ENCODE results near the gene NR4A1.
A peak's percentile ranks its signal among the peaks of the same experiment; 100 is the strongest.

Gene NR4A1

GRCh38 chr12:52015532-52016041, 35.7 kb upstream of the NR4A1 start:
- FAIRE-seq (no peak), DNase-seq (ENCODE audit: extremely low spot score, insufficient read length, low read depth) (no peak)

GRCh38 chr12:52018433-52019112, 32.7 kb upstream of the NR4A1 start:
- no peak for FAIRE-seq
- no peak for DNase-seq (ENCODE audit: extremely low spot score, insufficient read length, low read depth)

GRCh38 chr12:52019113-52019770, 32.0 kb upstream of the NR4A1 start:
- no peak for DNase-seq (ENCODE audit: extremely low spot score, insufficient read length, low read depth)

GRCh38 chr12:52020539-52021336, 30.5 kb upstream of the NR4A1 start:
- FAIRE-seq (peak; percentile 55), DNase-seq (ENCODE audit: extremely low spot score, insufficient read length, low read depth) (no peak)

More at GRCh38 chr12:52019113-52019770, 32.0 kb upstream of the NR4A1 start:
- no peak for FAIRE-seq

GRCh38 chr12:52022841-52023181, 28.4 kb upstream of the NR4A1 start:
- DNase-seq (ENCODE audit: extremely low spot score, insufficient read length, low read depth): no peak
- no peak for FAIRE-seq

- FAIRE-seq (peak; percentile 63), DNase-seq (ENCODE audit: extremely low spot score, insufficient read length, low read depth) (peak; percentile 90)
Measured at GRCh38 chr12:52023182-52023975, 27.9 kb upstream of the NR4A1 start.

- no peak for FAIRE-seq
- DNase-seq (ENCODE audit: extremely low spot score, insufficient read length, low read depth): no peak
Measured at GRCh38 chr12:52023976-52024688, 27.1 kb upstream of the NR4A1 start.

- no peak for DNase-seq (ENCODE audit: extremely low spot score, insufficient read length, low read depth)
- no peak for FAIRE-seq
Measured at GRCh38 chr12:52024845-52025230, 26.4 kb upstream of the NR4A1 start.

DNA sequence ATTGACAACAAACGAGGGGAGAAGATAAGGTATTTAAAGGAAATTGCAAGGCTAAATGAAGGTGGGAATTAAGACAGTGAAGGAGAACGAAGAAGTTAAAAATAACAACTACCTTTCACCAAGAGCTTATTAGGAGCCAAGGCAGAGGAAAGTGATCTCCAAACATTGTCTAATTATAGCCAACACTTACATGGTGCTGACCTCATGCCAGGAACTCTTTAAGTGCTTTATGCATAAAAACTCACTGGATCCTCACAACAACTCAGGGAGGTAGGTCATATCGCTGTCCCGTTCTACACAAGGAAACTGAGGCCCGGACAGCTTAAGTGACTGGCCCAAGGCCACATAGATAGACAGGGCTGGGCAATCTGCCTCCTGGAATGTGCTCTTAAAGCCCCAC, 25.0 kb upstream of the NR4A1 start:
- DNase-seq (ENCODE audit: extremely low spot score, insufficient read length, low read depth) (no peak), FAIRE-seq (no peak)

- FAIRE-seq: no peak
- no peak for DNase-seq (ENCODE audit: extremely low spot score, insufficient read length, low read depth)
Measured at GRCh38 chr12:52027085-52027843, 24.0 kb upstream of the NR4A1 start.

DNA sequence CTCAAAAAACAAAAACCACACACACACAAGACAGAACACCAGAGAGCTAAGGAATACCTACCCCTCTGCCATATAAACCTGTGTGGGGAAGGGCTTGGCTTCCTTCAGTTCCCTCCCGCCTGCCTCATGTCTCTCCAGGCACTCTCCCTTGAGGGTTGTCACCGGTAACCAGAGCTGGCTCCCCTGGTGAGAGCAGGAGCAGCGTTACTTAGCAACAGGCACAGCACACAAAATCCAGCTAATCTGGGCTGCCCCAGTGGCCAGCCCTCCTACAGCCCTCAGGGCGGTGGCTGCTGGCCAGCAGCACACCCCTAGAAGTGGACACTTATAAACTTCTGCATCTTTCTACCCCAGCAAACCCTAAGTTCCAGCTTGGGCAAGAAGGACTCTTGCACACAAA, 21.6 kb upstream of the NR4A1 start:
- DNase-seq (ENCODE audit: extremely low spot score, insufficient read length, low read depth) (no peak), FAIRE-seq (no peak)

DNA sequence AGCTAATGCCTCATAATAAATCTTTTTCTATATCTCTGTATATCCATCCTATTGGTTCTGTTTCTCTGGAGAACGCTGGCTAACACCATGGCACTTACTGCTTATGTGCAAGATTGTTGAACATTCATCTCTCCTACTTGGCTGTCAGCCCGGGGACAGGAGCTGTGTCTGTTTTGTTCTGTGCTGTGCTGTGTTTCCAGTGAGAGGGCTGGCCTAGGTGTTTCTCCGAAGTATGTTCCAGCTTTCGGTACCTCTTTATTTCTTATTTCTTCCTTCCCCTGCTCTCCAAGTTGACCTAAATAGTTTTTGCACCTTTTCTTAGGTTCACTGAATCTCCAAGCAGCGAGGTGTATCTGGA, 18.8 kb upstream of the NR4A1 start:
- FAIRE-seq: no peak
- DNase-seq (ENCODE audit: extremely low spot score, insufficient read length, low read depth): no peak

GRCh38 chr12:52032804-52033445, 18.3 kb upstream of the NR4A1 start:
- FAIRE-seq (peak; percentile 94), DNase-seq (ENCODE audit: extremely low spot score, insufficient read length, low read depth) (peak; percentile 93)

GRCh38 chr12:52033446-52034140, 17.6 kb upstream of the NR4A1 start:
- DNase-seq (ENCODE audit: extremely low spot score, insufficient read length, low read depth) (no peak), FAIRE-seq (no peak)

DNA sequence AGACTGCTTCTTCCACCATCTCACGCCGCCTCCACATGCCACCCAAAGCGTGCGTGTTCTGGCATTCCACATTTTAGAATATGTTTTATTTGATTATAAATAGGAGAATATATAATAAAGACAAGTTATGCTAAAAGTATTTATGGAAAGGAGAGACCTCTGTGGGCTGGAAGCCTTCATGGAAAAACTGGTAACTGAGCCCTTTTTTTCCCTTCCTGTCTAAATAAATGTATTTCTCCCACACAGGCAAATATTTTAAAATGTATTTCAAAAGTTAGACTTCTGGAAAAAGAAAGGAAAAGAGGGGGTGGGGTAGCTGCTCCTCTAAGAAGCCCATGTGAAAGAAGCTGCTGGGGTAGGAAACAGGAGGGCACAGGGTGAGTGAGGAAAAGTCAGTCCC, 16.1 kb upstream of the NR4A1 start:
- FAIRE-seq (no peak), DNase-seq (ENCODE audit: extremely low spot score, insufficient read length, low read depth) (no peak)

- FAIRE-seq (no peak), DNase-seq (ENCODE audit: extremely low spot score, insufficient read length, low read depth) (no peak)
Measured at GRCh38 chr12:52035926-52036325, 15.3 kb upstream of the NR4A1 start.

- FAIRE-seq (peak; percentile 60), DNase-seq (ENCODE audit: extremely low spot score, insufficient read length, low read depth) (peak; percentile 51)
Measured at GRCh38 chr12:52036587-52037171, 14.6 kb upstream of the NR4A1 start.

All from GM18507 (cell line).